Ishikawa (cell line): ENCODE results near the gene SESN2.

Experiments used
- CREB1 ChIP-seq: IDR thresholded peaks from 2 replicates; pipeline ENCODE4 v1.6.1; 2012; ENCODE audit warnings: low read depth
- EGR1 ChIP-seq: IDR thresholded peaks from 2 replicates; pipeline ENCODE4 v1.6.1; 2012
- TAF1 ChIP-seq: IDR thresholded peaks from 2 replicates; pipeline ENCODE4 v1.6.1; 2012; ENCODE audit warnings: low read depth, mild to moderate bottlenecking
- ZBTB7A ChIP-seq: IDR thresholded peaks from 2 replicates; pipeline ENCODE4 v1.6.1; 2012; ENCODE audit warnings: low read depth
- TF ChIP-seq, protein P1 (sequence below): IDR thresholded peaks from 2 replicates; pipeline ENCODE4 v1.6.1; 2012
- TF ChIP-seq, protein P2 (sequence below): IDR thresholded peaks from 2 replicates; pipeline ENCODE4 v1.6.1; 2012; ENCODE audit warnings: low read depth, mild to moderate bottlenecking
- TF ChIP-seq, protein P3 (sequence below): IDR thresholded peaks from 2 replicates; pipeline ENCODE4 v1.6.1; 2012

DNA sequence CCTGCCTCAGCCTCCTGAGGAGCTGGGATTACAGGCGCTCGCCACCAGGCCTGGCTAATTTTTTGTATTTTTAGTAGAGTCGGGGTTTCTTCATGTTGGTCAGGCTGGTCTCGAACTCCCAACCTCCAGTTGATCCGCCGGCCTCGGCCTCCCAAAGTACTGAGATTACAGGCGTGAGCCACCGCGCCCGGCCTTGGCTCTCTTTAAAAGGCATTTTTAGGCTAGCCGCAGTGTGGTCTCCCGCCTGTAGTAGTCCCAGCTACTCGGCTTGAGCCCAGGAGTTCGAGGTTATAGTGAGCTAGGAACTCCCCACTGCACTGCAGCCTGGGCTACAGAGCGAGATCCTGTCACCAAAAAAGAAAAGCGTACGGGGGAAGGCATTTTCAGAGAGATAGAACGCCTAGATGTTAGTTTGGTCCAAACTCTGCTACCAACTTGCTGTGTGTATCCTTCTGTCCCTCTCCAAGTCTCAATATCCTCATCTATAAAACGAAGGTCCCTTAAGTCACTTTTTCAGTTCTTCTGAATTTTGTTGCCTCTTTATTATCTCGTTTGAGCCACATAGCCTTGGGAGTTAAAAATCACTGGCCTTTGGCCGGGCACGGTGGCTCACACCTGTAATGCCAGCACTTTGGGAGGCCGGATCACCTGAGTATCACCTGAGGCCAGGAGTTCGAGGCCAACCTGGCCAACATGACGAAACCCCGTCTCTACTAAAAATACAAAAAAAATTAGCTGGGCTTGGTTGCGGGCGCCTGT, 70.3 kb downstream of the SESN2 start:
- TF ChIP-seq, protein P1, sequence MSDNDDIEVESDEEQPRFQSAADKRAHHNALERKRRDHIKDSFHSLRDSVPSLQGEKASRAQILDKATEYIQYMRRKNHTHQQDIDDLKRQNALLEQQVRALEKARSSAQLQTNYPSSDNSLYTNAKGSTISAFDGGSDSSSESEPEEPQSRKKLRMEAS, result no peak
- TF ChIP-seq, protein P2, sequence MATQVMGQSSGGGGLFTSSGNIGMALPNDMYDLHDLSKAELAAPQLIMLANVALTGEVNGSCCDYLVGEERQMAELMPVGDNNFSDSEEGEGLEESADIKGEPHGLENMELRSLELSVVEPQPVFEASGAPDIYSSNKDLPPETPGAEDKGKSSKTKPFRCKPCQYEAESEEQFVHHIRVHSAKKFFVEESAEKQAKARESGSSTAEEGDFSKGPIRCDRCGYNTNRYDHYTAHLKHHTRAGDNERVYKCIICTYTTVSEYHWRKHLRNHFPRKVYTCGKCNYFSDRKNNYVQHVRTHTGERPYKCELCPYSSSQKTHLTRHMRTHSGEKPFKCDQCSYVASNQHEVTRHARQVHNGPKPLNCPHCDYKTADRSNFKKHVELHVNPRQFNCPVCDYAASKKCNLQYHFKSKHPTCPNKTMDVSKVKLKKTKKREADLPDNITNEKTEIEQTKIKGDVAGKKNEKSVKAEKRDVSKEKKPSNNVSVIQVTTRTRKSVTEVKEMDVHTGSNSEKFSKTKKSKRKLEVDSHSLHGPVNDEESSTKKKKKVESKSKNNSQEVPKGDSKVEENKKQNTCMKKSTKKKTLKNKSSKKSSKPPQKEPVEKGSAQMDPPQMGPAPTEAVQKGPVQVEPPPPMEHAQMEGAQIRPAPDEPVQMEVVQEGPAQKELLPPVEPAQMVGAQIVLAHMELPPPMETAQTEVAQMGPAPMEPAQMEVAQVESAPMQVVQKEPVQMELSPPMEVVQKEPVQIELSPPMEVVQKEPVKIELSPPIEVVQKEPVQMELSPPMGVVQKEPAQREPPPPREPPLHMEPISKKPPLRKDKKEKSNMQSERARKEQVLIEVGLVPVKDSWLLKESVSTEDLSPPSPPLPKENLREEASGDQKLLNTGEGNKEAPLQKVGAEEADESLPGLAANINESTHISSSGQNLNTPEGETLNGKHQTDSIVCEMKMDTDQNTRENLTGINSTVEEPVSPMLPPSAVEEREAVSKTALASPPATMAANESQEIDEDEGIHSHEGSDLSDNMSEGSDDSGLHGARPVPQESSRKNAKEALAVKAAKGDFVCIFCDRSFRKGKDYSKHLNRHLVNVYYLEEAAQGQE, result no peak
- TF ChIP-seq CREB1 (no peak), EGR1 (no peak), TAF1 (no peak), ZBTB7A (no peak)
- TF ChIP-seq, protein P3, sequence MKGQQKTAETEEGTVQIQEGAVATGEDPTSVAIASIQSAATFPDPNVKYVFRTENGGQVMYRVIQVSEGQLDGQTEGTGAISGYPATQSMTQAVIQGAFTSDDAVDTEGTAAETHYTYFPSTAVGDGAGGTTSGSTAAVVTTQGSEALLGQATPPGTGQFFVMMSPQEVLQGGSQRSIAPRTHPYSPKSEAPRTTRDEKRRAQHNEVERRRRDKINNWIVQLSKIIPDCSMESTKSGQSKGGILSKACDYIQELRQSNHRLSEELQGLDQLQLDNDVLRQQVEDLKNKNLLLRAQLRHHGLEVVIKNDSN, result no peak
